Endothelial cell of umbilical vein (primary cell): Measurements from ENCODE around the gene ITGB3. TPM values are rescaled to one million over a fixed set of nuclear protein-coding genes. Genes with fewer than 3 reads are reported as not detected.

ENCODE experiments used
- BruUV-seq: library from RNA; stranded (reverse); fragments of 400-500 nt; replicated peaks from 2 replicates; lab custom pipeline; 2021; lab: Mats Ljungman, UMichigan
- CTCF ChIA-PET: fragments of 300-600, 350-600 bp; sonication (Branson Sonifier 250); formaldehyde crosslinking; loops from one replicate; lab custom pipeline; 2021; ENCODE audit warnings: antibody characterized with exemption, inconsistent platforms; lab: Charles Lee
- POLR2A ChIA-PET: fragments of 300-600, 350-600 bp; sonication (Branson Sonifier 250); formaldehyde crosslinking; loops from one replicate; lab custom pipeline; 2021; ENCODE audit warnings: antibody characterized with exemption, inconsistent platforms; lab: Charles Lee
- DNase-seq: peaks from one replicate; pipeline ENCODE4 v3.0.0-alpha.2; 2011; ENCODE audit warnings: low read depth, low spot score
- FAIRE-seq: peaks from 2 replicates; lab custom pipeline; 2011; peaks lifted over from hg19 to GRCh38; lab: Jason Lieb, UNC
- H2AFZ ChIP-seq: 2 replicates; pipeline ENCODE4 v1.6.0; 2012; ENCODE audit warnings: low read depth, low read length, control low read depth, inconsistent platforms
- H3K27ac ChIP-seq: 2 replicates; pipeline ENCODE4 v1.5.1; 2011; ENCODE audit warnings: low read depth, mild to moderate bottlenecking, control low read depth, low read length, moderate library complexity; ENCODE audit not compliant: insufficient read depth
- H3K27me3 ChIP-seq, 2 experiments: 2 replicates each; pipeline versions ENCODE4 v1.6.0 to v1.6.1; 2011; ENCODE audit warnings: low read length in 2 of 2, mixed read lengths in 1 of 2; ENCODE audit not compliant: control insufficient read depth in 2 of 2, insufficient read depth in 2 of 2
- H3K36me3 ChIP-seq, 2 experiments: 2 replicates in 1 of 2; 3 replicates in 1 of 2; pipeline ENCODE4 v1.5.1; 2011; ENCODE audit warnings: low read length in 2 of 2, mild to moderate bottlenecking in 1 of 2, moderate library complexity in 1 of 2; ENCODE audit not compliant: control insufficient read depth in 2 of 2, insufficient read depth in 2 of 2; ENCODE audit errors: extremely low read depth in 1 of 2
- H3K4me1 ChIP-seq: 3 replicates; pipeline ENCODE4 v1.5.1; 2011; ENCODE audit warnings: mild to moderate bottlenecking, low read length; ENCODE audit not compliant: control insufficient read depth, insufficient read depth; ENCODE audit errors: extremely low read depth
- H3K4me2 ChIP-seq: 2 replicates; pipeline ENCODE4 v1.6.1; 2011; ENCODE audit warnings: low read length, control low read depth, mixed read lengths; ENCODE audit not compliant: insufficient read depth
- H3K4me3 ChIP-seq, 3 experiments: fragments of 200-600 bp in 1 of 3; sonication (generic), shearing (Covaris generic) in 1 of 3; replicated peaks in 1 of 3; 2 replicates each; pipeline ENCODE4 v1.5.1; 2011 to 2016; ENCODE audit warnings: control low read depth in 3 of 3, low read length in 3 of 3, mild to moderate bottlenecking in 2 of 3, inconsistent platforms in 1 of 3, low read depth in 1 of 3, moderate library complexity in 1 of 3; ENCODE audit not compliant: insufficient read depth in 1 of 3
- H3K79me2 ChIP-seq: 2 replicates; pipeline ENCODE4 v1.6.0; 2012; ENCODE audit warnings: low read length, inconsistent platforms; ENCODE audit not compliant: control insufficient read depth, insufficient read depth
- H3K9ac ChIP-seq: replicated peaks from 2 replicates; pipeline ENCODE3; 2011; ENCODE audit warnings: low read length, control low read depth; ENCODE audit not compliant: insufficient read depth; ENCODE audit errors: extremely low read depth
- H3K9me1 ChIP-seq: replicated peaks from 3 replicates; pipeline ENCODE4 v1.6.0; 2011; ENCODE audit warnings: mild to moderate bottlenecking, low read length; ENCODE audit not compliant: control insufficient read depth, insufficient read depth; ENCODE audit errors: extremely low read depth
- H3K9me3 ChIP-seq: replicated peaks from 2 replicates; pipeline ENCODE4 v1.5.1; 2012; ENCODE audit warnings: low read length, inconsistent platforms; ENCODE audit not compliant: control insufficient read depth, insufficient read depth
- H4K20me1 ChIP-seq: replicated peaks from 2 replicates; pipeline ENCODE3; 2011; ENCODE audit warnings: mild to moderate bottlenecking, low read length; ENCODE audit not compliant: control insufficient read depth, insufficient read depth; ENCODE audit errors: extremely low read depth
- EZH2 ChIP-seq: IDR thresholded peaks from 2 replicates; pipeline ENCODE4 v1.6.1; 2012; ENCODE audit warnings: borderline replicate concordance, low read depth, mild to moderate bottlenecking, moderate library complexity, low read length, inconsistent platforms; ENCODE audit not compliant: severe bottlenecking
- GATA2 ChIP-seq: IDR thresholded peaks from 2 replicates; pipeline ENCODE4 v1.7.0; 2011; ENCODE audit warnings: low read depth, mild to moderate bottlenecking, moderate library complexity, mixed read lengths, low read length; ENCODE audit not compliant: insufficient read length, insufficient read depth
- MAX ChIP-seq: IDR thresholded peaks from 2 replicates; pipeline ENCODE4 v1.6.1; 2011; ENCODE audit not compliant: insufficient read depth, insufficient read length
- MYC ChIP-seq: IDR thresholded peaks from one replicate; pipeline ENCODE4 v1.6.1; 2011; ENCODE audit warnings: mild to moderate bottlenecking, low read depth, low read length
- POLR2A ChIP-seq: IDR thresholded peaks from 2 replicates; pipeline ENCODE4 v1.6.1; 2012; ENCODE audit warnings: low read depth, mild to moderate bottlenecking, control low read depth, low read length
- POLR2AphosphoS5 ChIP-seq: IDR thresholded peaks from 2 replicates; pipeline ENCODE4 v1.6.1; 2012; ENCODE audit warnings: low read depth, mild to moderate bottlenecking, control low read depth, low read length, moderate library complexity; ENCODE audit not compliant: insufficient read depth
- dilution Hi-C: fragments of 300-500 bp; cut with MboI; formaldehyde crosslinking; loops from one replicate; pipeline ENCODE4 v1.15.0; 2019; ENCODE audit warnings: low sequenced_read_pairs; ENCODE audit not compliant: extremely low pct_ligation_motif_present
- intact Hi-C: fragments of 100-400 bp; cut with micrococcal nuclease; formaldehyde crosslinking; loops from one replicate; pipeline ENCODE4 v1.10.0; 2022
- polyA plus RNA-seq, 4 experiments: library from polyadenylated mRNA; depleted of rRNA in 3 of 4; stranded (reverse) in 3 of 4; unstranded in 1 of 4; fragments of >200 nt; gene quantifications; 2 replicates each; pipeline versions ENCODE4 v1.2.1 to v1.2.3, GENCODE V29; 2011 to 2012; ENCODE audit warnings: missing spikeins in 1 of 4
- total RNA-seq: library from RNA; stranded (reverse); gene quantifications from 2 replicates; pipeline ENCODE4 v1.2.3, GENCODE V29; 2021
- TF ChIP-seq, protein P1 (sequence below), 2 donors: IDR thresholded peaks; 1 replicate in 1 of 2; 2 replicates in 1 of 2; pipeline ENCODE4 v1.5.1; 2011; ENCODE audit warnings: low read length in 2 of 2, mild to moderate bottlenecking in 2 of 2, moderate library complexity in 2 of 2, control low read depth in 1 of 2, inconsistent platforms in 1 of 2, low read depth in 1 of 2; ENCODE audit not compliant: insufficient read depth in 1 of 2; ENCODE audit errors: extremely low read depth in 1 of 2

Gene ITGB3
- total and polyA plus RNA-seq, 2 donors (not counting 3 experiments of a cell fraction or from before 2014, with no cell fraction given) = 55.8 to 60.0 TPM

- dilution Hi-C loops = no loop called here
- Histone ChIP-seq H2AFZ (no peak overlapping the region), H3K9me1 (no peaks in the 10 kb centered on the region), H4K20me1 (no peaks in the 10 kb centered on the region), H3K79me2 (no peaks in the 10 kb centered on the region), H3K4me1 (peaks cover 15% of the 10 kb centered on the region), H3K4me2 (no peak overlapping the region), H3K36me3 (peaks cover 6 to 38% of the 10 kb centered on the region in 2 experiments), H3K4me3 (no peak overlapping the region), H3K9me3 (no peaks in the 10 kb centered on the region), H3K27ac (no peak overlapping the region), H3K9ac (no peak overlapping the region), H3K27me3 (no peaks in the 10 kb centered on the region)
- FAIRE-seq (no peak), DNase-seq (no peak)
- ChIA-PET POLR2A (no interaction called here), CTCF (interaction anchor here (0.7 to 2.2 kb wide), 6 partner anchors 9 to 22 kb away, joined by 3 to 6 read pairs (median 4); no protein-coding TSS in a partner anchor)
- intact Hi-C loops = no loop called here
- no peak for TF ChIP-seq EZH2
- TF ChIP-seq, protein P1, sequence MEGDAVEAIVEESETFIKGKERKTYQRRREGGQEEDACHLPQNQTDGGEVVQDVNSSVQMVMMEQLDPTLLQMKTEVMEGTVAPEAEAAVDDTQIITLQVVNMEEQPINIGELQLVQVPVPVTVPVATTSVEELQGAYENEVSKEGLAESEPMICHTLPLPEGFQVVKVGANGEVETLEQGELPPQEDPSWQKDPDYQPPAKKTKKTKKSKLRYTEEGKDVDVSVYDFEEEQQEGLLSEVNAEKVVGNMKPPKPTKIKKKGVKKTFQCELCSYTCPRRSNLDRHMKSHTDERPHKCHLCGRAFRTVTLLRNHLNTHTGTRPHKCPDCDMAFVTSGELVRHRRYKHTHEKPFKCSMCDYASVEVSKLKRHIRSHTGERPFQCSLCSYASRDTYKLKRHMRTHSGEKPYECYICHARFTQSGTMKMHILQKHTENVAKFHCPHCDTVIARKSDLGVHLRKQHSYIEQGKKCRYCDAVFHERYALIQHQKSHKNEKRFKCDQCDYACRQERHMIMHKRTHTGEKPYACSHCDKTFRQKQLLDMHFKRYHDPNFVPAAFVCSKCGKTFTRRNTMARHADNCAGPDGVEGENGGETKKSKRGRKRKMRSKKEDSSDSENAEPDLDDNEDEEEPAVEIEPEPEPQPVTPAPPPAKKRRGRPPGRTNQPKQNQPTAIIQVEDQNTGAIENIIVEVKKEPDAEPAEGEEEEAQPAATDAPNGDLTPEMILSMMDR (IDR thresholded peaks at IDR 0.05; ENCODE audit: extremely low read depth in 1 of 2, insufficient read depth in 1 of 2, low read depth in 1 of 2, low read length in 2 of 2) = no peak
- TF ChIP-seq MAX = no peak
- TF ChIP-seq MYC = no peak
- TF ChIP-seq POLR2A = no peak
- no peak for TF ChIP-seq POLR2AphosphoS5
- TF ChIP-seq GATA2 = no peak
- no TSS peak for BruUV-seq
These were observed 47.1 kb downstream of the ITGB3 start for GRCh38 chr17:47300718-47301117.
